Endothelial cell of umbilical vein (primary cell): ENCODE data around the gene HNRNPH3. TPM values are rescaled to one million over a fixed set of nuclear protein-coding genes. Genes with fewer than 3 reads are reported as not detected.

ENCODE experiments used
- BruUV-seq: library from RNA; stranded (reverse); fragments of 400-500 nt; replicated peaks from 2 replicates; lab custom pipeline; 2021; lab: Mats Ljungman, UMichigan
- CTCF ChIA-PET: fragments of 300-600, 350-600 bp; sonication (Branson Sonifier 250); formaldehyde crosslinking; loops from one replicate; lab custom pipeline; 2021; ENCODE audit warnings: antibody characterized with exemption, inconsistent platforms; lab: Charles Lee
- POLR2A ChIA-PET: fragments of 300-600, 350-600 bp; sonication (Branson Sonifier 250); formaldehyde crosslinking; loops from one replicate; lab custom pipeline; 2021; ENCODE audit warnings: antibody characterized with exemption, inconsistent platforms; lab: Charles Lee
- DNase-seq: peaks from one replicate; pipeline ENCODE4 v3.0.0-alpha.2; 2011; ENCODE audit warnings: low read depth, low spot score
- FAIRE-seq: peaks from 2 replicates; lab custom pipeline; 2011; peaks lifted over from hg19 to GRCh38; lab: Jason Lieb, UNC
- H2AFZ ChIP-seq: 2 replicates; pipeline ENCODE4 v1.6.0; 2012; ENCODE audit warnings: low read depth, low read length, control low read depth, inconsistent platforms
- H3K27ac ChIP-seq: 2 replicates; pipeline ENCODE4 v1.5.1; 2011; ENCODE audit warnings: low read depth, mild to moderate bottlenecking, control low read depth, low read length, moderate library complexity; ENCODE audit not compliant: insufficient read depth
- H3K27me3 ChIP-seq, 2 experiments: 2 replicates each; pipeline versions ENCODE4 v1.6.0 to v1.6.1; 2011; ENCODE audit warnings: low read length in 2 of 2, mixed read lengths in 1 of 2; ENCODE audit not compliant: control insufficient read depth in 2 of 2, insufficient read depth in 2 of 2
- H3K36me3 ChIP-seq, 2 experiments: 2 replicates in 1 of 2; 3 replicates in 1 of 2; pipeline ENCODE4 v1.5.1; 2011; ENCODE audit warnings: low read length in 2 of 2, mild to moderate bottlenecking in 1 of 2, moderate library complexity in 1 of 2; ENCODE audit not compliant: control insufficient read depth in 2 of 2, insufficient read depth in 2 of 2; ENCODE audit errors: extremely low read depth in 1 of 2
- H3K4me1 ChIP-seq: 3 replicates; pipeline ENCODE4 v1.5.1; 2011; ENCODE audit warnings: mild to moderate bottlenecking, low read length; ENCODE audit not compliant: control insufficient read depth, insufficient read depth; ENCODE audit errors: extremely low read depth
- H3K4me2 ChIP-seq: 2 replicates; pipeline ENCODE4 v1.6.1; 2011; ENCODE audit warnings: low read length, control low read depth, mixed read lengths; ENCODE audit not compliant: insufficient read depth
- H3K4me3 ChIP-seq, 3 experiments: fragments of 200-600 bp in 1 of 3; sonication (generic), shearing (Covaris generic) in 1 of 3; replicated peaks in 1 of 3; 2 replicates each; pipeline ENCODE4 v1.5.1; 2011 to 2016; ENCODE audit warnings: control low read depth in 3 of 3, low read length in 3 of 3, mild to moderate bottlenecking in 2 of 3, inconsistent platforms in 1 of 3, low read depth in 1 of 3, moderate library complexity in 1 of 3; ENCODE audit not compliant: insufficient read depth in 1 of 3
- H3K79me2 ChIP-seq: 2 replicates; pipeline ENCODE4 v1.6.0; 2012; ENCODE audit warnings: low read length, inconsistent platforms; ENCODE audit not compliant: control insufficient read depth, insufficient read depth
- H3K9ac ChIP-seq: replicated peaks from 2 replicates; pipeline ENCODE3; 2011; ENCODE audit warnings: low read length, control low read depth; ENCODE audit not compliant: insufficient read depth; ENCODE audit errors: extremely low read depth
- H3K9me1 ChIP-seq: replicated peaks from 3 replicates; pipeline ENCODE4 v1.6.0; 2011; ENCODE audit warnings: mild to moderate bottlenecking, low read length; ENCODE audit not compliant: control insufficient read depth, insufficient read depth; ENCODE audit errors: extremely low read depth
- H3K9me3 ChIP-seq: replicated peaks from 2 replicates; pipeline ENCODE4 v1.5.1; 2012; ENCODE audit warnings: low read length, inconsistent platforms; ENCODE audit not compliant: control insufficient read depth, insufficient read depth
- H4K20me1 ChIP-seq: replicated peaks from 2 replicates; pipeline ENCODE3; 2011; ENCODE audit warnings: mild to moderate bottlenecking, low read length; ENCODE audit not compliant: control insufficient read depth, insufficient read depth; ENCODE audit errors: extremely low read depth
- CTCF ChIP-seq, 2 donors: IDR thresholded peaks; 1 replicate in 1 of 2; 2 replicates in 1 of 2; pipeline ENCODE4 v1.5.1; 2011; ENCODE audit warnings: low read length in 2 of 2, mild to moderate bottlenecking in 2 of 2, moderate library complexity in 2 of 2, control low read depth in 1 of 2, inconsistent platforms in 1 of 2, low read depth in 1 of 2; ENCODE audit not compliant: insufficient read depth in 1 of 2; ENCODE audit errors: extremely low read depth in 1 of 2
- EZH2 ChIP-seq: IDR thresholded peaks from 2 replicates; pipeline ENCODE4 v1.6.1; 2012; ENCODE audit warnings: borderline replicate concordance, low read depth, mild to moderate bottlenecking, moderate library complexity, low read length, inconsistent platforms; ENCODE audit not compliant: severe bottlenecking
- FOS ChIP-seq: IDR thresholded peaks from 2 replicates; pipeline ENCODE4 v1.6.1; 2011; ENCODE audit warnings: mild to moderate bottlenecking, low read length, moderate library complexity, borderline replicate concordance; ENCODE audit not compliant: insufficient read depth
- GATA2 ChIP-seq: IDR thresholded peaks from 2 replicates; pipeline ENCODE4 v1.7.0; 2011; ENCODE audit warnings: low read depth, mild to moderate bottlenecking, moderate library complexity, mixed read lengths, low read length; ENCODE audit not compliant: insufficient read length, insufficient read depth
- JUN ChIP-seq: IDR thresholded peaks from 2 replicates; pipeline ENCODE4 v1.6.1; 2011; ENCODE audit warnings: borderline replicate concordance, low read depth; ENCODE audit not compliant: insufficient read length, insufficient read depth
- MAX ChIP-seq: IDR thresholded peaks from 2 replicates; pipeline ENCODE4 v1.6.1; 2011; ENCODE audit not compliant: insufficient read depth, insufficient read length
- MYC ChIP-seq: IDR thresholded peaks from one replicate; pipeline ENCODE4 v1.6.1; 2011; ENCODE audit warnings: mild to moderate bottlenecking, low read depth, low read length
- POLR2A ChIP-seq: IDR thresholded peaks from 2 replicates; pipeline ENCODE4 v1.6.1; 2012; ENCODE audit warnings: low read depth, mild to moderate bottlenecking, control low read depth, low read length
- POLR2AphosphoS5 ChIP-seq: IDR thresholded peaks from 2 replicates; pipeline ENCODE4 v1.6.1; 2012; ENCODE audit warnings: low read depth, mild to moderate bottlenecking, control low read depth, low read length, moderate library complexity; ENCODE audit not compliant: insufficient read depth
- dilution Hi-C: fragments of 300-500 bp; cut with MboI; formaldehyde crosslinking; loops from one replicate; pipeline ENCODE4 v1.15.0; 2019; ENCODE audit warnings: low sequenced_read_pairs; ENCODE audit not compliant: extremely low pct_ligation_motif_present
- intact Hi-C: fragments of 100-400 bp; cut with micrococcal nuclease; formaldehyde crosslinking; loops from one replicate; pipeline ENCODE4 v1.10.0; 2022
- polyA plus RNA-seq, 4 experiments: library from polyadenylated mRNA; depleted of rRNA in 3 of 4; stranded (reverse) in 3 of 4; unstranded in 1 of 4; fragments of >200 nt; gene quantifications; 2 replicates each; pipeline versions ENCODE4 v1.2.1 to v1.2.3, GENCODE V29; 2011 to 2012; ENCODE audit warnings: missing spikeins in 1 of 4
- total RNA-seq: library from RNA; stranded (reverse); gene quantifications from 2 replicates; pipeline ENCODE4 v1.2.3, GENCODE V29; 2021

Gene HNRNPH3
- total and polyA plus RNA-seq, 2 donors (not counting 3 experiments of a cell fraction or from before 2014, with no cell fraction given): 34.0 to 151 TPM

- CTCF ChIA-PET: no interaction called here
- no peak for TF ChIP-seq GATA2
- no peak overlapping the region for H3K27ac ChIP-seq
- no peak overlapping the region for H3K4me3 ChIP-seq
- H3K79me2 ChIP-seq: no peaks in the 10 kb centered on the region
- H3K9me3 ChIP-seq: no peaks in the 10 kb centered on the region
- no peaks in the 10 kb centered on the region for H3K4me1 ChIP-seq
- peaks cover 6 to 11% of the 10 kb centered on the region in 2 experiments for H3K36me3 ChIP-seq
- no TSS peak for BruUV-seq
- intact Hi-C loops (no loop called here), dilution Hi-C loops (no loop called here)
- H3K9ac ChIP-seq: no peak overlapping the region
- no peak for FAIRE-seq
- no peak overlapping the region for H2AFZ ChIP-seq
- DNase-seq: no peak
- H3K9me1 ChIP-seq: no peaks in the 10 kb centered on the region
- no peaks in the 10 kb centered on the region for H4K20me1 ChIP-seq
- H3K4me2 ChIP-seq: no peak overlapping the region
- POLR2A ChIA-PET: no interaction called here
- no peaks in the 10 kb centered on the region for H3K27me3 ChIP-seq
These were observed 33.7 kb downstream of the HNRNPH3 start for GRCh38 chr10:68365611-68366010.

- ChIA-PET CTCF (no interaction called here), POLR2A (no interaction called here)
- no peaks in the 10 kb centered on the region for H4K20me1 ChIP-seq
- H3K79me2 ChIP-seq: no peaks in the 10 kb centered on the region
- dilution Hi-C loops (no loop called here), intact Hi-C loops (no loop called here)
- no peak for FAIRE-seq
- no peak overlapping the region for H2AFZ ChIP-seq
- H3K4me1 ChIP-seq: no peaks in the 10 kb centered on the region
- no TSS peak for BruUV-seq
- H3K9me3 ChIP-seq: no peaks in the 10 kb centered on the region
- H3K27ac ChIP-seq: no peak overlapping the region
- H3K36me3 ChIP-seq: peaks cover 6 to 7% of the 10 kb centered on the region in 2 experiments
- no peak for DNase-seq
- H3K4me2 ChIP-seq: no peak overlapping the region
- no peak for TF ChIP-seq MYC
- no peak for TF ChIP-seq CTCF (IDR thresholded peaks at IDR 0.05; ENCODE audit: extremely low read depth in 1 of 2, insufficient read depth in 1 of 2, low read depth in 1 of 2, low read length in 2 of 2)
- no peak for TF ChIP-seq GATA2
- TF ChIP-seq POLR2A: no peak
- no peak for TF ChIP-seq MAX
- no peak for TF ChIP-seq EZH2
- TF ChIP-seq JUN: no peak
- TF ChIP-seq FOS: no peak
- no peak for TF ChIP-seq POLR2AphosphoS5
- H3K4me3 ChIP-seq: no peak overlapping the region
- H3K27me3 ChIP-seq: no peaks in the 10 kb centered on the region
- H3K9ac ChIP-seq: no peak overlapping the region
- H3K9me1 ChIP-seq: no peaks in the 10 kb centered on the region
These were observed 34.7 kb downstream of the HNRNPH3 start for GRCh38 chr10:68366600-68366999.
